ENCODE results near the gene N4BP2. TPM values are rescaled to one million over a fixed set of nuclear protein-coding genes. Genes with fewer than 3 reads are reported as not detected.
A peak's percentile ranks its signal among the peaks of the same experiment; 100 is the strongest.

N4BP2 gene
- total RNA-seq, 6 experiments from 2014 or later: 4.2 to 8.0 (median 6.3) TPM

GRCh38 chr4:40201898-40202297, 145.2 kb downstream of the N4BP2 start:
- no peak overlapping the region for H3K27ac ChIP-seq
- intact Hi-C loops (cut with DNase I): no loop called here
- DNase-seq: no peak
- WGBS (ENCODE audit: insufficient coverage, low coverage, low lambda C conversion rate, missing lambda C conversion rate): 80% methylated on average over 4 of the region's 4 CpGs
- ATAC-seq: no peak
- H3K9me3 ChIP-seq: no peaks in the 10 kb centered on the region
- no peaks in the 10 kb centered on the region for H3K4me1 ChIP-seq
- H3K4me3 ChIP-seq: no peak overlapping the region
- H3K27me3 ChIP-seq: no peaks in the 10 kb centered on the region
- no peaks in the 10 kb centered on the region for H3K36me3 ChIP-seq
- TF ChIP-seq CTCF (IDR thresholded peaks at IDR 0.05) (no peak), POLR2A (IDR thresholded peaks at IDR 0.05) (no peak)

- TF ChIP-seq CTCF (IDR thresholded peaks at IDR 0.05): no peak
- TF ChIP-seq POLR2A (IDR thresholded peaks at IDR 0.05): no peak
- Histone ChIP-seq H3K4me3 (no peak overlapping the region), H3K27me3 (no peaks in the 10 kb centered on the region), H3K4me1 (no peaks in the 10 kb centered on the region), H3K27ac (no peak overlapping the region), H3K9me3 (no peaks in the 10 kb centered on the region), H3K36me3 (no peaks in the 10 kb centered on the region)
- 90% methylated on average over 3 of the region's 3 CpGs for WGBS (ENCODE audit: insufficient coverage, low coverage, low lambda C conversion rate, missing lambda C conversion rate)
- intact Hi-C loops (cut with DNase I): no loop called here
- no peak for ATAC-seq
- DNase-seq: no peak
Observed at GRCh38 chr4:40202474-40202873, 145.8 kb downstream of the N4BP2 start.

- no peaks in the 10 kb centered on the region for H3K9me3 ChIP-seq
- H3K36me3 ChIP-seq: no peaks in the 10 kb centered on the region
- H3K4me1 ChIP-seq: no peaks in the 10 kb centered on the region
- intact Hi-C loops (cut with DNase I): no loop called here
- WGBS (ENCODE audit: insufficient coverage, low coverage, low lambda C conversion rate, missing lambda C conversion rate): 88% methylated on average over 4 of the region's 9 CpGs
- no peaks in the 10 kb centered on the region for H3K27me3 ChIP-seq
- H3K27ac ChIP-seq: peak overlapping the region in 1 of 3 donors; percentile 22
- DNase-seq: no peak
- H3K4me3 ChIP-seq: no peak overlapping the region
- no peak for ATAC-seq
- no peak for TF ChIP-seq POLR2A (IDR thresholded peaks at IDR 0.05)
- TF ChIP-seq CTCF (IDR thresholded peaks at IDR 0.05): no peak
Observed at GRCh38 chr4:40204507-40205258, 148.0 kb downstream of the N4BP2 start.

GRCh38 chr4:40205259-40206198, 148.9 kb downstream of the N4BP2 start:
- ATAC-seq: peak; percentile 42 to 62 (median 58)
- peak overlapping the region in 1 of 3 donors; percentile 56 for H3K27ac ChIP-seq
- H3K27me3 ChIP-seq: no peaks in the 10 kb centered on the region
- no peaks in the 10 kb centered on the region for H3K4me1 ChIP-seq
- H3K36me3 ChIP-seq: no peaks in the 10 kb centered on the region
- WGBS (ENCODE audit: insufficient coverage, low coverage, low lambda C conversion rate, missing lambda C conversion rate): 34% methylated on average over 5 of the region's 6 CpGs
- DNase-seq: no peak
- H3K9me3 ChIP-seq: no peaks in the 10 kb centered on the region
- no peak overlapping the region for H3K4me3 ChIP-seq
- TF ChIP-seq POLR2A (IDR thresholded peaks at IDR 0.05): no peak
- TF ChIP-seq CTCF (IDR thresholded peaks at IDR 0.05): no peak
- intact Hi-C loops (cut with DNase I): no loop called here
